Left cardiac atrium (tissue), 4 donors: Measurements from ENCODE around the gene P2RY13. TPM values are rescaled to one million over a fixed set of nuclear protein-coding genes. Genes with fewer than 3 reads are reported as not detected.

Experiments used
- ATAC-seq, 2 donors: fragments of 200-7000 bp; cut with Tn5 transposase; one replicate each; pipeline ENCODE4 v1.9.1; 2020; ENCODE audit warnings: mild to moderate bottlenecking in 2 of 2, moderate library complexity in 2 of 2
- DNase-seq: peaks from one replicate; pipeline ENCODE4 v3.0.0-alpha.2; 2020
- intact Hi-C, 2 donors: fragments of 100-400 bp; cut with DNase I; formaldehyde crosslinking; loops; one replicate each; pipeline versions ENCODE4 v1.14.1 to v1.15.1; 2022 to 2023
- total RNA-seq, 2 donors: library from RNA; stranded (reverse); fragmentation: NEBNext Ultra II Directional; extraction: Animal tissue kit (Norgen Biotek cat#: 25700); gene quantifications; one replicate each; pipeline ENCODE4 v1.2.1, GENCODE V29; 2021
- donor health status: DM: no; HTN: yes; CAD: no.
- donor health status: DM: no; HTN: yes; CAD: no; lungs with severe emphysema.
- donor health status: DM: yes; HTN: yes; CAD: no.
- donor health status: Dilated cardiomyopathy.

P2RY13 gene
- total RNA-seq, 2 donors from 2014 or later: 1.0 to 2.5 TPM

- peak in 1 of 2 donors; percentile 44 for ATAC-seq
- DNase-seq: no peak
- intact Hi-C loops: no loop called here
Observed at GRCh38 chr3:151327571-151328198, 1.7 kb downstream of the P2RY13 start.

DNA sequence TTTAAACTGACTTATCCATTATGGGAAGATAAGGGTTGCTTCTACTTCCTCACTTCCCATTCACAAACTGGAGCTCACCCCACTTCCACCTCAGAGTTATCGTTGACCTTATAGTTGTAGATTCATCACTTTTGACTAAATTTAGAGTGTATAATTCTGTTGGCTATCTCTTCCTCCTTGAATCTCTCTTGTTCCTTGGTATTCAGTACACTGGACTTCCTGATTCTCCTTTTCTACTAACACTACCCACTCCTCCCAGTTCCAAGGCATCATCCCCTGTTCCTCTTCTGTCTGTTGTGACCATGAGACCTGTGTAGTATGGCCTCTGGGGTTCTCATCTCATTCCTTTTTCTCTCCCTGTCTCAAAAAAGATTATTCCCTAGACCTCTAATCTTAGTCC is 6.8 kb downstream of the P2RY13 start:
- ATAC-seq (peak in 1 of 2 donors; percentile 25), DNase-seq (no peak)
- intact Hi-C loops: no loop called here

- ATAC-seq: no peak
- intact Hi-C loops: no loop called here
Observed at GRCh38 chr3:151321526-151321925, 7.8 kb downstream of the P2RY13 start.

DNA sequence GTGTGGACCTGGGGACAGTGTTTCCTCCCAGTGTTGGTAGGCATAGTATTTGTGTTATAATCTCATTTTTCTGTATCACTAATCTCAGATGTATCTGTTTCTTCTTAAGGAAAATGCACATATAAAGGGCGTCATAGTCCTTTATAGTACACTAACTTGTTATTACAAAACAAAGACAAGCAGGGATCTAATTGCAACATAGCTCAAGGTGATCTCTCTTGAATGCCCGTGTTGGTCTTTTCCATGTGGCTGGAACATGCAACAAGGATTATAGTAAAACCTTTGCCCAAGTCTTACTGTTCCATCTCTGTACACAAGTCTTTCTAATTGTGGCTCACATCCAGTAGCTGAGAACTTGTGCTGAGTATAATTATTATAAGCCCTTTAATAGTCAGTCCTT is 9.2 kb downstream of the P2RY13 start:
- intact Hi-C loops: no loop called here
- DNase-seq: no peak
- ATAC-seq: peak in 1 of 2 donors; percentile 44

More at GRCh38 chr3:151321526-151321925, 7.8 kb downstream of the P2RY13 start:
- no peak for DNase-seq

DNA sequence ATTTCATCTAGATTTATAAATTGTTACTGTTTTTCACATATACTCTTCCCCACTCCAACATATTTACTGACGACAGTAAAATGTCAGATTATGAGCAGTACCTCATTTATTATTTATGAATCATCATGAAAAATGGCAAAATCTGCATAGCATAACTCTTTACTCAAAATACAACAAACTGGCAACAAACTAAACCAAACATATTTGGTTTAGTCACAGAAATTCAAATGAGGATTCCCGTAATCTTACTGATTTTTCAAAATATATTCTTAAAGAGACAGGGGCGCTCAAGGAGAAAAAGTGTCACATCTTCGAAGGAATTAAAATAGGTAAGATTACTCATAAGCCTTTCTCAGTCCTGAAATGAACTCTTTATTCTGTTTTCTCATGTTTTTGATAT is 9.7 kb downstream of the P2RY13 start:
- intact Hi-C loops: no loop called here
- peak in 1 of 2 donors; percentile 46 for ATAC-seq
- no peak for DNase-seq

- intact Hi-C loops: no loop called here
- ATAC-seq (no peak), DNase-seq (no peak)
Observed at GRCh38 chr3:151318991-151319390, 10.4 kb downstream of the P2RY13 start.

DNA sequence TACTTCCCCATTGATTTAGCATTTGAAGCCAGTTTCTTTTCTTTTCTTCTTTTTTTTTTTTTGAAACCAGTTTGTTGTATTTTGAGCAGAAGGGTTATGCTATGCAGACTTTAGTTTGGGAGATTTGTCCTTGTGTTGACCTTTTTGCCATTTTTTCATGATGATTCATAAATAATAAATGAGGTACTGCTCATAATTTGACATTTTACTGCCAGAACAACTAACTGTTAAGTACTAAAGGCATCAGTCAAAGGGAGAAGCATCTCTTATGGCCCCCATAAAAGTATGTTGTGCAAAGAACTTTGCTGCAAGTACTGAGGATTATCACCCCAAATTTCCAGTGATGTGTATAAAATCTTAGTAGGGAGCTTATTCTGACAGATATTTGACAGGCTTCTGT is 11.0 kb downstream of the P2RY13 start:
- intact Hi-C loops: no loop called here
- no peak for ATAC-seq
- DNase-seq: no peak

- ATAC-seq (no peak), DNase-seq (no peak)
- intact Hi-C loops: no loop called here
Observed at GRCh38 chr3:151316267-151316991, 12.9 kb downstream of the P2RY13 start, which contains the start of gene GPR87. GPR87 (minus strand) TSS chr3:151316820; CDS start chr3:151300100, 16,720 bp downstream.

GRCh38 chr3:151315846-151316245 is 13.5 kb downstream of the P2RY13 start:
- ATAC-seq: no peak
- no peak for DNase-seq
- intact Hi-C loops: no loop called here

DNA sequence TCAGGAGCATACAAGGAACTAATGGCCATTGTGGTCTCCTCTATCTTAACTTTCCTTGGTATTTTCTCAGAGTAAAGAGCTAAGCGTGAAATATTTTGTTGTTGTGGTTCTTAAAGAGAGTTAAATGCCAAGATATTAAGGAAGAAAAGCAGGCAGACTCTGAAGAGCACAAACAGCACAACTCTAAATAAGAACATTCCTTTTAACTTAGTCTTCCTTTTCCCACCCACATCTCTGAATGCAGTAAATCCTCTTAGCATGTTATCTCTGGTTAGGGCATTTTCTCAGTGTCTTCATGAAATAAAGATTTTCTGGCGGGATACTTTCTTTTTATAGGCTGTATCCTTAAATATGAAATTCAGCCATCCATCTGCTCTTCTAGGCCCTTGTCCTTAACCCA is 14.2 kb downstream of the P2RY13 start:
- intact Hi-C loops: no loop called here
- DNase-seq (no peak), ATAC-seq (no peak)

DNA sequence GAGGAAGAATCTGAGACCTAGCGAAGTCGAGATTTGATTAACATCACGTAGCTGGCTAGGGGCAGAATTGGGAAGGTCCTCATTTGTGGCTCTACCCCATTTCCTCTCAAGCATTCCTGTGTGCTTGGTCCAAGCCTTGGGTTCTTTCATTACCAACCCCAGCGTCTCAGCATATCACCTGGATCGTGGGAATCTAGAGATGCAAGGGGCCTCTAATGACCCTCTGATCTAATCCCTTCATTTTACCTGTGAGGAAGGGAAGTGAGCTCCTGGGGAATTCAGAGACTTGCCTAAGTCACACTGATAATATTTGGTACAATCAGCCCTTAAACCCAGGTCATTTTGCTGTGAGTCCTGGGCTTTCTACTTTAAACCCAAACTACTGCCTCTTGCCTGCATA is 14.8 kb downstream of the P2RY13 start:
- no peak for ATAC-seq
- no peak for DNase-seq
- intact Hi-C loops: no loop called here

DNA sequence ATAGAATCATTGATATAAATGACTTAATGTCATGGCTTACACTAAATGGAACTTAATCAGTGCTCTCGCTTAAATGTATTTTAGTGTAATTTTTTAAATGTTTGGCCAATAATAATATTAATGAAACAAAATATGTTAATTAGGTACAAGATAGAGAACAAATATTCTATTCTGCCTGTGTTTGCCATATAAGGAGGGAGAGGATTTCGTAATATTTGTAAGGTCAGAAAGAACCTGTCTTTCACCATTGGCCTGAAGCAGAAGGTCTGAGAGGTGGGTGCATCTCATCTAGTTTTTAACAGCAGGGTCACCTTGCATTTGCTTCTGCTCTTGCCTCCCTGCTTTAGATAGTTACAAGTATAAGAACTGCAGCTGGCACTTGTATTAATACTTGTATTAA is 15.2 kb downstream of the P2RY13 start:
- ATAC-seq: no peak
- intact Hi-C loops: no loop called here

GRCh38 chr3:151312972-151313371 is 16.4 kb downstream of the P2RY13 start:
- intact Hi-C loops: no loop called here
- ATAC-seq (no peak), DNase-seq (no peak)

More for the DNA sequence above, 15.2 kb downstream of the P2RY13 start:
- DNase-seq: no peak

DNA sequence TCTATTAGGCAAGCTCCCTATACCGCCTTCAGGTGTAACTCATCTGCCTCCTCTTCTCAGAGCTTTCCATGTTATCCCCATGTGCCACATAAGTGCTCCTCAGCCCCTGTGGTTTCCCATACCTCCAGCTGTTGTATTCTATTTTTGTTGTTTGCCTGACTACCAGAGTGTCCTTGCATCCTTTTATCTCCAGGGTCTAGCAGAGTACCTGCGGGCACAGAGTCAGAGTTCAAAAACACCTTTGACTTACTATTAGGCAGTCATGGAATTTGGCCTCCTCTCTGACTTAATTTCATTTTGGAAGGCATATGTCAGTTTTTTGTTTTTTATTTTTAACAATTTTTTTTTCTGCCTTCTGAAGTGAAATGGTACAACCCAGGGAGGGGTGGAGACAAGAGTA is 19.8 kb downstream of the P2RY13 start:
- ATAC-seq (no peak), DNase-seq (no peak)
- intact Hi-C loops: no loop called here

DNA sequence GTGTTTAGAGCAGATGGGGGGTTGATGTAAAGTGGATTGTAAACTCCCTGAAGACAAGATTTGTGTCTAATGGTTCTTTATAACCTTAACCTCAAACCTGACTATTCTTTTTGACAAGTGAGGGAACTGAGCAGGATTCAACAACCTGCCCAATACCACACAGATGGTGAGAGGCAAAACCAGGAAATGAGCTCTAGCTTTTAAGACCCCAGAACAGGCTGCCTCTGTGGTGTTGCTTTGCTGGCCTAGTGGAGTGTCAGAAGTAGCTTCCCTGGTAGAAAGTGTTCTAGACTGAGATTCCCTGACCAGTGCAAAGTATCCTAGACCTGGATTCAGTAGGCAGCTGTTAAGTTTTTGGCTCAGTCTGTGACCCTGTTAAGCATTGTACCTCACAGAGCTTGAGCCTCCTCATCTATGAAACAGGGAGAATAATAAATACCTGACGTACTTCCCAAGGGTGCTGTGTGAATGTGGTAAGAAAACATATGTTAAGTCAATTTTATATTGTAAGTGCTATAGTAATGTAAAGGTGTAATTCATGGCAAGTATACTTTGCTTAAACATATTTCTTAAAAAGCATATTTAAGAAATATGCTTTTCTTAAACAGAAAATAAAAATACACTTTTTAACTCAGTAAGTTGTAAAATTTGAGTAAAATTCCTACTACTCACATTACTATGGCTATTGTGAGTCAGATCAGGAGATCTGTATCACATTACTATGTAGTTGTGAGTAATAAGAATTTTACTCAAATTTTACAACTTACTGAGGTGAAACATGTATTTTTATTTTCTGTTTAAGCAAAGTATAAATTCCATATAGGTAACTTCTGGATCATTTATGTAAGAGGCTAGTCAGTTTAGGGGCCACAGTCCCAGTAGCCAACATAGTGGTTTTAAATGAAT is 21.5 kb downstream of the P2RY13 start:
- intact Hi-C loops: no loop called here
- ATAC-seq (no peak), DNase-seq (no peak)

DNA sequence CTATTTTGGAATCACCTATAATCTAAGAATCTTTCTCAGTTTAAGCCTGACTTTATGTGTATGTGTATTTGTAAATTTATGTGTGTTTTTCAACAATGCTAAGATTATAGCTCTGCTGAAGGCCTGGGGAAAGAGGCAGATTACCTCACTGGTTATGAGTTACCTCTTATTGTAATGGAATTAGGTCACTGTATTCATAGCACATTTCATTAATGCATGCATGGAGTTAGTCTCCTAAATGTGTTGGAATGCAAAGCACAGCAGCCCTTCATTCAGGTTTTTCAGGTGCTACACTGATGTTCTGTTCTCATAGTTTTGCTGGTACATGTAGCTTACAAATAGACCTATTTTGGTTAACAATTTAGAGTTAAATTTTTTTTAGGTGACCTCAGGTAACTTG is 22.2 kb downstream of the P2RY13 start:
- intact Hi-C loops: no loop called here
- no peak for DNase-seq
- ATAC-seq: no peak

- DNase-seq: no peak
- ATAC-seq: no peak
- intact Hi-C loops: no loop called here
Observed at GRCh38 chr3:151306168-151306810, 23.1 kb downstream of the P2RY13 start.

DNA sequence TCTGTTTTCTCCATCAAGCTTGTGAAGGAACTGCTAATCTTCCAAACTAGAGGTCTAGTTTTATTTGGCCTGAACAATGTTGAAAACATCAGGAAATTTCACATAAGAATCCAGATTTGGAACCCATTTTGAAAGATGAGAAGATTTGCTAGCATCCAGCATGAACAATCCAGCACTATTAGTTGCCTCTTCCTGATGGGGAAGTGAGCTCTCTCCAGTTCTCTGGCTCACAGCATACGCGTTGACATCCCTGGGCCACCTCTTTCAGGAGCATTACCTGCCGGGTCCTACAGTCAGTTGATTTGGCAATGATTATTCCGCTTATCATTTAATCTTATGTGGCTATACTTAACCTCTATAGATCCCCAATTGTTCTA is 23.6 kb downstream of the P2RY13 start:
- ATAC-seq (no peak), DNase-seq (no peak)
- intact Hi-C loops: no loop called here

- intact Hi-C loops: no loop called here
- peak; percentile 65 to 80 for ATAC-seq
- DNase-seq: no peak
Observed at GRCh38 chr3:151305060-151305774, 24.1 kb downstream of the P2RY13 start.
